Mesothelial cell of epicardium (in vitro differentiated cells): ENCODE data around the gene RAB40C. TPM values are rescaled to one million over a fixed set of nuclear protein-coding genes. Genes with fewer than 3 reads are reported as not detected.
A peak's percentile ranks its signal among the peaks of the same experiment; 100 is the strongest.
"Not testable (repeated sequence)": the region's sequence is repeated elsewhere in the genome, so short reads cannot be mapped to it uniquely, and the experiment has no call there.

Source experiments
- DNase-seq, 2 experiments: peaks; one replicate each; pipeline ENCODE4 v3.0.0; 2021; ENCODE audit warnings: low spot score in 2 of 2; ENCODE audit not compliant: unreplicated experiment in 2 of 2
- H3K27ac Mint-ChIP-seq: 2 replicates; pipeline ENCODE4 v1.8.0; 2021; ENCODE audit warnings: mixed read lengths
- H3K27me3 Mint-ChIP-seq: 2 replicates; pipeline ENCODE4 v1.8.0; 2021; ENCODE audit warnings: low read depth, mixed read lengths
- H3K36me3 Mint-ChIP-seq: 2 replicates; pipeline ENCODE4 v1.8.0; 2021; ENCODE audit warnings: mixed read lengths
- H3K4me1 Mint-ChIP-seq: 2 replicates; pipeline ENCODE4 v1.8.0; 2021; ENCODE audit warnings: mixed read lengths
- H3K4me3 Mint-ChIP-seq: 2 replicates; pipeline ENCODE4 v1.8.0; 2021; ENCODE audit warnings: mild to moderate bottlenecking, moderate library complexity, mixed read lengths
- H3K9me3 Mint-ChIP-seq: 2 replicates; pipeline ENCODE4 v1.8.0; 2021; ENCODE audit warnings: mixed read lengths
- CTCF ChIP-seq: fragments of 200-600 bp; sonication (generic); IDR thresholded peaks from one replicate; pipeline ENCODE4 v1.5.0; 2021; ENCODE audit warnings: antibody characterized with exemption; ENCODE audit not compliant: unreplicated experiment
- total RNA-seq: library from RNA; stranded (reverse); gene quantifications from 3 replicates; pipeline ENCODE4 v1.2.1, GENCODE V29; 2021

The RAB40C gene
- total RNA-seq, 1 donor from 2014 or later: 25.5 TPM

- no peak for TF ChIP-seq CTCF
- Mint-ChIP-seq H3K27me3 (no peaks in the 10 kb centered on the region), H3K27ac (peak overlapping the region; percentile 81), H3K4me1 (peaks cover 31% of the 10 kb centered on the region), H3K36me3 (peaks cover 13% of the 10 kb centered on the region), H3K9me3 (no peaks in the 10 kb centered on the region), H3K4me3 (no peak overlapping the region)
- no peak for DNase-seq
Observed at GRCh38 chr16:593807-594206, 3.9 kb downstream of the RAB40C start.

GRCh38 chr16:595094-595528 is 5.2 kb downstream of the RAB40C start:
- TF ChIP-seq CTCF: no peak
- peaks cover 31% of the 10 kb centered on the region for H3K4me1 Mint-ChIP-seq
- no peaks in the 10 kb centered on the region for H3K9me3 Mint-ChIP-seq
- no peaks in the 10 kb centered on the region for H3K27me3 Mint-ChIP-seq
- no peak overlapping the region for H3K27ac Mint-ChIP-seq
- DNase-seq: no peak
- H3K4me3 Mint-ChIP-seq: no peak overlapping the region
- H3K36me3 Mint-ChIP-seq: peaks cover 16% of the 10 kb centered on the region

GRCh38 chr16:595942-596735 is 6.3 kb downstream of the RAB40C start:
- H3K36me3 Mint-ChIP-seq: peaks cover 16% of the 10 kb centered on the region
- peaks cover 23% of the 10 kb centered on the region for H3K4me1 Mint-ChIP-seq
- H3K27me3 Mint-ChIP-seq: no peaks in the 10 kb centered on the region
- no peak overlapping the region for H3K27ac Mint-ChIP-seq
- TF ChIP-seq CTCF: no peak
- DNase-seq: no peak
- H3K9me3 Mint-ChIP-seq: no peaks in the 10 kb centered on the region
- no peak overlapping the region for H3K4me3 Mint-ChIP-seq

GRCh38 chr16:596736-597060 is 6.8 kb downstream of the RAB40C start:
- H3K4me3 Mint-ChIP-seq: no peak overlapping the region
- peaks cover 16% of the 10 kb centered on the region for H3K36me3 Mint-ChIP-seq
- H3K27me3 Mint-ChIP-seq: no peaks in the 10 kb centered on the region
- H3K9me3 Mint-ChIP-seq: no peaks in the 10 kb centered on the region
- H3K4me1 Mint-ChIP-seq: peaks cover 20% of the 10 kb centered on the region
- DNase-seq: no peak
- no peak for TF ChIP-seq CTCF
- no peak overlapping the region for H3K27ac Mint-ChIP-seq

- DNase-seq, H3K27ac Mint-ChIP-seq, H3K27me3 Mint-ChIP-seq, H3K4me3 Mint-ChIP-seq, H3K9me3 Mint-ChIP-seq: not testable (repeated sequence)
- peaks cover 12% of the 10 kb centered on the region for H3K4me1 Mint-ChIP-seq
- peaks cover 16% of the 10 kb centered on the region for H3K36me3 Mint-ChIP-seq
Observed at GRCh38 chr16:597655-598054, 7.8 kb downstream of the RAB40C start.

- peaks cover 1% of the 10 kb centered on the region for H3K4me1 Mint-ChIP-seq
- H3K36me3 Mint-ChIP-seq: peaks cover 24% of the 10 kb centered on the region
- no peak overlapping the region for H3K4me3 Mint-ChIP-seq
- DNase-seq: no peak
- H3K27ac Mint-ChIP-seq: no peak overlapping the region
- H3K9me3 Mint-ChIP-seq: no peaks in the 10 kb centered on the region
- H3K27me3 Mint-ChIP-seq: no peaks in the 10 kb centered on the region
- TF ChIP-seq CTCF: no peak
Observed at GRCh38 chr16:598823-599739, 9.2 kb downstream of the RAB40C start.
